GM23338 (cell line): Measurements from ENCODE around the gene CCDC106. TPM values are rescaled to one million over a fixed set of nuclear protein-coding genes. Genes with fewer than 3 reads are reported as not detected.

Source experiments
- ATAC-seq: fragments of 200-7000 bp; cut with Tn5 transposase; 3 replicates; pipeline ENCODE4 v1.9.1; 2020
- DNase-seq: peaks from one replicate; pipeline ENCODE4 v3.0.0-alpha.2; 2015; ENCODE audit warnings: low spot score
- H2AFZ ChIP-seq: fragments of 200-600 bp; sonication (generic); 2 replicates; pipeline ENCODE4 v1.8.0; 2016; ENCODE audit warnings: antibody characterized with exemption, mild to moderate bottlenecking, moderate library complexity
- H3F3A ChIP-seq: fragments of 200-600 bp; sonication (generic); replicated peaks from 2 replicates; pipeline ENCODE4 v1.8.0; 2017; ENCODE audit warnings: antibody characterized with exemption, mixed run types, low read depth
- H3K27ac ChIP-seq: fragments of 200-600 bp; sonication (generic); 2 replicates; pipeline ENCODE4 v1.6.1; 2016; ENCODE audit warnings: low read depth
- H3K27me3 ChIP-seq: fragments of 200-600 bp; sonication (generic); 2 replicates; pipeline ENCODE4 v1.8.0; 2016; ENCODE audit warnings: mild to moderate bottlenecking, mixed run types, moderate library complexity; ENCODE audit not compliant: insufficient read depth
- H3K36me3 ChIP-seq: fragments of 200-600 bp; sonication (generic); 2 replicates; pipeline ENCODE4 v1.8.0; 2016; ENCODE audit warnings: mild to moderate bottlenecking; ENCODE audit not compliant: insufficient read depth
- H3K4me1 ChIP-seq: fragments of 200-600 bp; sonication (generic); 2 replicates; pipeline ENCODE4 v1.8.0; 2016; ENCODE audit warnings: mild to moderate bottlenecking, moderate library complexity; ENCODE audit not compliant: insufficient read depth
- H3K4me2 ChIP-seq: fragments of 200-600 bp; sonication (generic); 2 replicates; pipeline ENCODE4 v1.7.1; 2017; ENCODE audit warnings: mixed run types
- H3K4me3 ChIP-seq: fragments of 200-600 bp; sonication (generic); 2 replicates; pipeline ENCODE4 v1.6.1; 2016; ENCODE audit warnings: mixed run types
- H3K79me2 ChIP-seq: fragments of 200-600 bp; sonication (generic); replicated peaks from 2 replicates; pipeline ENCODE4 v1.8.0; 2017; ENCODE audit warnings: mild to moderate bottlenecking; ENCODE audit not compliant: insufficient read depth
- H3K9me2 ChIP-seq: fragments of 200-600 bp; sonication (generic); 2 replicates; pipeline ENCODE4 v1.8.0; 2017; ENCODE audit not compliant: insufficient read depth
- H4K20me1 ChIP-seq: fragments of 200-600 bp; sonication (generic); replicated peaks from 2 replicates; pipeline ENCODE4 v1.8.0; 2017; ENCODE audit warnings: mild to moderate bottlenecking; ENCODE audit not compliant: insufficient read depth
- H3K27ac Mint-ChIP-seq: 2 replicates; pipeline ENCODE4 v1.8.0; 2020; ENCODE audit warnings: inconsistent platforms, mild to moderate bottlenecking, moderate library complexity, mixed read lengths
- H3K27me3 Mint-ChIP-seq: 3 replicates; pipeline ENCODE4 v1.8.0; 2022; ENCODE audit warnings: low read depth, mild to moderate bottlenecking, moderate library complexity, mixed read lengths, inconsistent platforms; ENCODE audit not compliant: insufficient read depth, poor library complexity
- H3K36me3 Mint-ChIP-seq: 3 replicates; pipeline ENCODE4 v1.8.0; 2021; ENCODE audit warnings: low read depth, mild to moderate bottlenecking, inconsistent platforms, moderate library complexity, mixed read lengths
- H3K4me1 Mint-ChIP-seq: 3 replicates; pipeline ENCODE4 v1.8.0; 2020; ENCODE audit warnings: mild to moderate bottlenecking, inconsistent platforms, mixed read lengths
- H3K4me3 Mint-ChIP-seq: 3 replicates; pipeline ENCODE4 v1.8.0; 2021; ENCODE audit warnings: moderate library complexity, mild to moderate bottlenecking, inconsistent platforms, mixed read lengths
- H3K9me3 Mint-ChIP-seq: 3 replicates; pipeline ENCODE4 v1.8.0; 2020; ENCODE audit warnings: moderate library complexity, mild to moderate bottlenecking, inconsistent platforms, mixed read lengths
- CREB1 ChIP-seq: fragments of 250-450 bp; sonication (Bioruptor Pico); IDR thresholded peaks from 2 replicates; pipeline ENCODE4 v1.5.0; 2020; ENCODE audit warnings: low read depth, mild to moderate bottlenecking, moderate library complexity
- EZH2 ChIP-seq: fragments of 200-600 bp; sonication (generic); IDR thresholded peaks from one replicate; pipeline ENCODE4 v1.8.0; 2017; ENCODE audit warnings: antibody characterized with exemption, mild to moderate bottlenecking, low read depth; ENCODE audit not compliant: unreplicated experiment
- EZH2phosphoT487 ChIP-seq: fragments of 200-600 bp; sonication (generic); IDR thresholded peaks from one replicate; pipeline ENCODE4 v1.8.1; 2018; ENCODE audit warnings: antibody characterized with exemption; ENCODE audit not compliant: unreplicated experiment
- JUNB ChIP-seq: IDR thresholded peaks from one replicate; pipeline ENCODE4 v1.6.1; 2016; ENCODE audit warnings: antibody characterized with exemption; ENCODE audit not compliant: unreplicated experiment
- NANOG ChIP-seq: IDR thresholded peaks from 2 replicates; pipeline ENCODE4 v1.6.1; 2016; ENCODE audit warnings: antibody characterized with exemption, borderline replicate concordance
- POLR2AphosphoS5 ChIP-seq: IDR thresholded peaks from 2 replicates; pipeline ENCODE4 v1.6.1; 2016; ENCODE audit warnings: antibody characterized with exemption, low read depth
- STAT1 ChIP-seq: IDR thresholded peaks from one replicate; pipeline ENCODE4 v1.6.1; 2016; ENCODE audit warnings: antibody characterized with exemption; ENCODE audit not compliant: unreplicated experiment
- ZNF114 ChIP-seq: fragments of 250-450 bp; sonication (Bioruptor Pico); IDR thresholded peaks from 2 replicates; pipeline ENCODE4 v1.5.0; 2020; ENCODE audit warnings: mild to moderate bottlenecking, moderate library complexity
- ZNF331 ChIP-seq: fragments of 250-450 bp; sonication (Bioruptor Pico); IDR thresholded peaks from 2 replicates; pipeline ENCODE4 v1.5.0; 2020; ENCODE audit warnings: low read depth, mild to moderate bottlenecking, moderate library complexity
- polyA plus RNA-seq: library from polyadenylated mRNA; unstranded; fragments of >200 nt; fragmentation: Nextera tagmentation; extraction: Ambion mirVana; gene quantifications from 2 replicates; pipeline ENCODE4 v1.2.1, GENCODE V29; 2016
- total RNA-seq: library from RNA; depleted of rRNA; stranded (reverse); fragments of >200 nt; shearing (Covaris generic); gene quantifications from 2 replicates; pipeline ENCODE4 v1.2.3, GENCODE V29; 2014
- TF ChIP-seq, protein P1 (sequence below), 2 experiments: fragments of 200-600 bp in 1 of 2; sonication (generic) in 1 of 2; conservative IDR thresholded peaks; 2 replicates each; pipeline versions ENCODE4 v1.5.1 to v1.6.1; 2016 to 2017; ENCODE audit warnings: antibody characterized with exemption in 2 of 2, low read depth in 2 of 2, mild to moderate bottlenecking in 2 of 2, moderate library complexity in 1 of 2
- TF ChIP-seq, protein P2 (sequence below): fragments of 250-450 bp; sonication (Bioruptor Pico); IDR thresholded peaks from 2 replicates; pipeline ENCODE4 v1.5.0; 2020; ENCODE audit warnings: mild to moderate bottlenecking, moderate library complexity
- TF ChIP-seq, protein P3 (sequence below): IDR thresholded peaks from 2 replicates; pipeline ENCODE4 v1.6.1; 2016; ENCODE audit warnings: antibody characterized with exemption

Gene CCDC106
- total and polyA plus RNA-seq, 2 experiments from 2014 or later: 12.0 to 17.6 TPM

DNA sequence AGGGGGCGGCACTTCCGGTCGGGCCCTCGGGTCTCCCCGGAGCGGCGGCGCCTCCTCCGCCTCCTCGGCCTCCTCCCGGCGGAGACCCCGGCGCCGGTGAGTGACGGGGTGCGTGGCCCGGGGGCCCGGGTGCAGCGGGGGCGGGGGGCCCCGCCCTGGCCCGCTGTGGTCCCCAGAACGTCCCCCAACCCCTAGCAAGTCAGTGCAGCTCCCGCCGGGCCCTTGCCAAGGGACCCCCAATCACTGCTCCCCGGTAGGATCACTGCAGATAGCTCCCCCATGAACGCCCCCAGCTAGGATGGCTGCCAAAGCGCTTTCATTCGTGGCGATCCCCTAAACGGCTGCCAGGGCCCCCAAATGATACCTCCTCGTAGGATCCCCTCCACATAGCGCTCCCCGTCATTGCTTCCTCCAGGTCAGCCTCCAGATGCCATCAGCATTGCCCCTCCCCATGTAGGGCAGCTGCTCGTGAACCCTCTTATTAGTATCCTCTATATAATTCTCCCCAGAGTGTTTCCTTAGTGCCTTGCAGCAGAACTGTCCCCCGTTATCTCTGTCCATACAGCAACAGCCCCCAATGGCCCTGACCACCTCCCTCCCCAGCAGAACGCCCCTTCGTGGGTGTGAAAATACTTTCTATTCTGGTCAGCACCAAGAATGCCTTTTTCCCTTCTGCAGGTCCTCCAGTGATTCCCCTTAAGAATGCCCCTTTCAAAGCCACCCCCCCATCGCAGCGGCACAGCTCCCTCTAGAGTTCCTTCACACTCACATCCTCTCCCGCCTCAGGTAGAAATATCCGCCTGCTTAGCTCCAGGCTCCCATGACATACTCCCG lies 42.2 kb upstream of the CCDC106 start, which contains the start of gene ZNF865 (continued):
- TF ChIP-seq EZH2 (no peak), ZNF114 (no peak), STAT1 (no peak), CREB1 (CRISPR knock-in tag) (0 out of 2 replicates have a peak, but pooled peaks have one; percentile 10)
- TF ChIP-seq, protein P1, sequence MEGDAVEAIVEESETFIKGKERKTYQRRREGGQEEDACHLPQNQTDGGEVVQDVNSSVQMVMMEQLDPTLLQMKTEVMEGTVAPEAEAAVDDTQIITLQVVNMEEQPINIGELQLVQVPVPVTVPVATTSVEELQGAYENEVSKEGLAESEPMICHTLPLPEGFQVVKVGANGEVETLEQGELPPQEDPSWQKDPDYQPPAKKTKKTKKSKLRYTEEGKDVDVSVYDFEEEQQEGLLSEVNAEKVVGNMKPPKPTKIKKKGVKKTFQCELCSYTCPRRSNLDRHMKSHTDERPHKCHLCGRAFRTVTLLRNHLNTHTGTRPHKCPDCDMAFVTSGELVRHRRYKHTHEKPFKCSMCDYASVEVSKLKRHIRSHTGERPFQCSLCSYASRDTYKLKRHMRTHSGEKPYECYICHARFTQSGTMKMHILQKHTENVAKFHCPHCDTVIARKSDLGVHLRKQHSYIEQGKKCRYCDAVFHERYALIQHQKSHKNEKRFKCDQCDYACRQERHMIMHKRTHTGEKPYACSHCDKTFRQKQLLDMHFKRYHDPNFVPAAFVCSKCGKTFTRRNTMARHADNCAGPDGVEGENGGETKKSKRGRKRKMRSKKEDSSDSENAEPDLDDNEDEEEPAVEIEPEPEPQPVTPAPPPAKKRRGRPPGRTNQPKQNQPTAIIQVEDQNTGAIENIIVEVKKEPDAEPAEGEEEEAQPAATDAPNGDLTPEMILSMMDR (conservative IDR thresholded peaks at IDR 0.05; ENCODE audit: low read depth in 2 of 2): peak; percentile 72 to 83

DNA sequence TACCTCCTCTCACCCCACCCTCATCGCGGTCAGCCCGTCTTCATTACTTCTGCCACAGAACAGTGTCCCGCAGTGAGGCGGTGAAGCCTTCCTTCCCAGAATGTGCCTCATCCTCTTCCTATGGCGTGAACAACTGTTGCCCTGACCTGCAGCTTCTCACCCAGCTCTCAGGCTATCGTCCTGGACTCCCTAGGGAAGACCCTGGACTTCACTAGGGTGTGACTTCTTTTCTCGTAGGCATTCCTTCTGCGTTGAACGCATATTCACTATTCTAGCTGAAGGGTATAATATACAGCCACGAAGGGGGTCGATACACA lies 41.6 kb upstream of the CCDC106 start:
- Mint-ChIP-seq H3K36me3 (peaks cover 24% of the 10 kb centered on the region), H3K9me3 (peaks cover 3% of the 10 kb centered on the region), H3K4me1 (peaks cover 27% of the 10 kb centered on the region), H3K27ac (peak overlapping the region; percentile 96), H3K4me3 (peak overlapping the region; percentile 95), H3K27me3 (peaks cover 34% of the 10 kb centered on the region)
- Histone ChIP-seq H4K20me1 (peaks cover 22% of the 10 kb centered on the region), H3K27me3 (no peaks in the 10 kb centered on the region), H3K36me3 (peaks cover 5% of the 10 kb centered on the region; the same call in 1 of the 2 replicates), H3K4me2 (peak overlapping the region; percentile 87), H3K79me2 (peaks cover 14% of the 10 kb centered on the region), H3K4me3 (peak overlapping the region; percentile 84), H3F3A (peaks cover 22% of the 10 kb centered on the region), H2AFZ (no peak overlapping the region), H3K27ac (peak overlapping the region; percentile 79), H3K9me2 (no peaks in the 10 kb centered on the region), H3K4me1 (peaks cover 14% of the 10 kb centered on the region)
- DNase-seq (no peak), ATAC-seq (no peak)
- TF ChIP-seq STAT1 (no peak), POLR2AphosphoS5 (no peak), ZNF114 (no peak), JUNB (no peak), EZH2 (no peak), ZNF331 (CRISPR knock-in tag) (no peak), CREB1 (CRISPR knock-in tag) (no peak), EZH2phosphoT487 (no peak), NANOG (no peak)
- TF ChIP-seq, protein P2, sequence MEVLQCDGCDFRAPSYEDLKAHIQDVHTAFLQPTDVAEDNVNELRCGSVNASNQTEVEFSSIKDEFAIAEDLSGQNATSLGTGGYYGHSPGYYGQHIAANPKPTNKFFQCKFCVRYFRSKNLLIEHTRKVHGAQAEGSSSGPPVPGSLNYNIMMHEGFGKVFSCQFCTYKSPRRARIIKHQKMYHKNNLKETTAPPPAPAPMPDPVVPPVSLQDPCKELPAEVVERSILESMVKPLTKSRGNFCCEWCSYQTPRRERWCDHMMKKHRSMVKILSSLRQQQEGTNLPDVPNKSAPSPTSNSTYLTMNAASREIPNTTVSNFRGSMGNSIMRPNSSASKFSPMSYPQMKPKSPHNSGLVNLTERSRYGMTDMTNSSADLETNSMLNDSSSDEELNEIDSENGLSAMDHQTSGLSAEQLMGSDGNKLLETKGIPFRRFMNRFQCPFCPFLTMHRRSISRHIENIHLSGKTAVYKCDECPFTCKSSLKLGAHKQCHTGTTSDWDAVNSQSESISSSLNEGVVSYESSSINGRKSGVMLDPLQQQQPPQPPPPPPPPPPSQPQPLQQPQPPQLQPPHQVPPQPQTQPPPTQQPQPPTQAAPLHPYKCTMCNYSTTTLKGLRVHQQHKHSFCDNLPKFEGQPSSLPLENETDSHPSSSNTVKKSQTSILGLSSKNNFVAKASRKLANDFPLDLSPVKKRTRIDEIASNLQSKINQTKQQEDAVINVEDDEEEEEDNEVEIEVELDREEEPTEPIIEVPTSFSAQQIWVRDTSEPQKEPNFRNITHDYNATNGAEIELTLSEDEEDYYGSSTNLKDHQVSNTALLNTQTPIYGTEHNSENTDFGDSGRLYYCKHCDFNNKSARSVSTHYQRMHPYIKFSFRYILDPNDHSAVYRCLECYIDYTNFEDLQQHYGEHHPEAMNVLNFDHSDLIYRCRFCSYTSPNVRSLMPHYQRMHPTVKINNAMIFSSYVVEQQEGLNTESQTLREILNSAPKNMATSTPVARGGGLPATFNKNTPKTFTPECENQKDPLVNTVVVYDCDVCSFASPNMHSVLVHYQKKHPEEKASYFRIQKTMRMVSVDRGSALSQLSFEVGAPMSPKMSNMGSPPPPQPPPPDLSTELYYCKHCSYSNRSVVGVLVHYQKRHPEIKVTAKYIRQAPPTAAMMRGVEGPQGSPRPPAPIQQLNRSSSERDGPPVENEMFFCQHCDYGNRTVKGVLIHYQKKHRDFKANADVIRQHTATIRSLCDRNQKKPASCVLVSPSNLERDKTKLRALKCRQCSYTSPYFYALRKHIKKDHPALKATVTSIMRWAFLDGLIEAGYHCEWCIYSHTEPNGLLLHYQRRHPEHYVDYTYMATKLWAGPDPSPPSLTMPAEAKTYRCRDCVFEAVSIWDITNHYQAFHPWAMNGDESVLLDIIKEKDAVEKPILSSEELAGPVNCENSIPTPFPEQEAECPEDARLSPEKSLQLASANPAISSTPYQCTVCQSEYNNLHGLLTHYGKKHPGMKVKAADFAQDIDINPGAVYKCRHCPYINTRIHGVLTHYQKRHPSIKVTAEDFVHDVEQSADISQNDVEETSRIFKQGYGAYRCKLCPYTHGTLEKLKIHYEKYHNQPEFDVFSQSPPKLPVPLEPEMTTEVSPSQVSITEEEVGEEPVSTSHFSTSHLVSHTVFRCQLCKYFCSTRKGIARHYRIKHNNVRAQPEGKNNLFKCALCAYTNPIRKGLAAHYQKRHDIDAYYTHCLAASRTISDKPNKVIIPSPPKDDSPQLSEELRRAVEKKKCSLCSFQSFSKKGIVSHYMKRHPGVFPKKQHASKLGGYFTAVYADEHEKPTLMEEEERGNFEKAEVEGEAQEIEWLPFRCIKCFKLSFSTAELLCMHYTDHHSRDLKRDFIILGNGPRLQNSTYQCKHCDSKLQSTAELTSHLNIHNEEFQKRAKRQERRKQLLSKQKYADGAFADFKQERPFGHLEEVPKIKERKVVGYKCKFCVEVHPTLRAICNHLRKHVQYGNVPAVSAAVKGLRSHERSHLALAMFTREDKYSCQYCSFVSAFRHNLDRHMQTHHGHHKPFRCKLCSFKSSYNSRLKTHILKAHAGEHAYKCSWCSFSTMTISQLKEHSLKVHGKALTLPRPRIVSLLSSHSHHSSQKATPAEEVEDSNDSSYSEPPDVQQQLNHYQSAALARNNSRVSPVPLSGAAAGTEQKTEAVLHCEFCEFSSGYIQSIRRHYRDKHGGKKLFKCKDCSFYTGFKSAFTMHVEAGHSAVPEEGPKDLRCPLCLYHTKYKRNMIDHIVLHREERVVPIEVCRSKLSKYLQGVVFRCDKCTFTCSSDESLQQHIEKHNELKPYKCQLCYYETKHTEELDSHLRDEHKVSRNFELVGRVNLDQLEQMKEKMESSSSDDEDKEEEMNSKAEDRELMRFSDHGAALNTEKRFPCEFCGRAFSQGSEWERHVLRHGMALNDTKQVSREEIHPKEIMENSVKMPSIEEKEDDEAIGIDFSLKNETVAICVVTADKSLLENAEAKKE (CRISPR knock-in tag): no peak
- TF ChIP-seq, protein P3, sequence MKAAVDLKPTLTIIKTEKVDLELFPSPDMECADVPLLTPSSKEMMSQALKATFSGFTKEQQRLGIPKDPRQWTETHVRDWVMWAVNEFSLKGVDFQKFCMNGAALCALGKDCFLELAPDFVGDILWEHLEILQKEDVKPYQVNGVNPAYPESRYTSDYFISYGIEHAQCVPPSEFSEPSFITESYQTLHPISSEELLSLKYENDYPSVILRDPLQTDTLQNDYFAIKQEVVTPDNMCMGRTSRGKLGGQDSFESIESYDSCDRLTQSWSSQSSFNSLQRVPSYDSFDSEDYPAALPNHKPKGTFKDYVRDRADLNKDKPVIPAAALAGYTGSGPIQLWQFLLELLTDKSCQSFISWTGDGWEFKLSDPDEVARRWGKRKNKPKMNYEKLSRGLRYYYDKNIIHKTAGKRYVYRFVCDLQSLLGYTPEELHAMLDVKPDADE: no peak
- TF ChIP-seq, protein P1 (conservative IDR thresholded peaks at IDR 0.05; ENCODE audit: low read depth in 2 of 2): no peak
